ENCODE data around the gene DIRAS2. TPM values are rescaled to one million over a fixed set of nuclear protein-coding genes. Genes with fewer than 3 reads are reported as not detected.

DIRAS2 gene
- total and polyA plus RNA-seq, 8 donors: 0.05 to 0.79 (median 0.57) TPM; not detected in 1

DNA sequence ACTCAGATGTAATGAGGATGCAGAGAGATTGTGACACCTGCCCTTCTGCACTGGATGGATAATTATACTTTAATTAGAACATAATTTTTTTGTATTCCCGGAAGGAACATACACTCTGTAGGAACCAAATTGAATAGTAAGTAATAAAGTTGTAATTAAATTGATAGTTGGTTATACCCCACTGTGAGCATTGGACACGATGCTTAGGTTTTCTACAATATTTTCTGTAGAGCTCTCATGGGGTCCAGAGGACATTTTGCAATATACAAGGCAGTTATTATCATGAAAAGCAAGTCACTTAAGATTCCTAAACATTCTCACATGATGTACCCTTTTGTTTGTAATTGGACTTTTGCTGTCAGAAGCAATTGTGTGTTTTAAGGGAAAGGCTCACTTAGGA is 63.4 kb downstream of the DIRAS2 start:
- no peak overlapping the region for H3K27ac ChIP-seq
- intact Hi-C loops (cut with DNase I): no loop called here
- H3K9me3 ChIP-seq: no peaks in the 10 kb centered on the region
- H3K27me3 ChIP-seq: peaks cover 0 to 5% of the 10 kb centered on the region in 2 donors
- DNase-seq: no peak
- ATAC-seq: no peak
- H3K4me1 ChIP-seq: no peaks in the 10 kb centered on the region
- no peak overlapping the region for H3K4me3 ChIP-seq
- H3K36me3 ChIP-seq: no peaks in the 10 kb centered on the region
- TF ChIP-seq, protein P1, sequence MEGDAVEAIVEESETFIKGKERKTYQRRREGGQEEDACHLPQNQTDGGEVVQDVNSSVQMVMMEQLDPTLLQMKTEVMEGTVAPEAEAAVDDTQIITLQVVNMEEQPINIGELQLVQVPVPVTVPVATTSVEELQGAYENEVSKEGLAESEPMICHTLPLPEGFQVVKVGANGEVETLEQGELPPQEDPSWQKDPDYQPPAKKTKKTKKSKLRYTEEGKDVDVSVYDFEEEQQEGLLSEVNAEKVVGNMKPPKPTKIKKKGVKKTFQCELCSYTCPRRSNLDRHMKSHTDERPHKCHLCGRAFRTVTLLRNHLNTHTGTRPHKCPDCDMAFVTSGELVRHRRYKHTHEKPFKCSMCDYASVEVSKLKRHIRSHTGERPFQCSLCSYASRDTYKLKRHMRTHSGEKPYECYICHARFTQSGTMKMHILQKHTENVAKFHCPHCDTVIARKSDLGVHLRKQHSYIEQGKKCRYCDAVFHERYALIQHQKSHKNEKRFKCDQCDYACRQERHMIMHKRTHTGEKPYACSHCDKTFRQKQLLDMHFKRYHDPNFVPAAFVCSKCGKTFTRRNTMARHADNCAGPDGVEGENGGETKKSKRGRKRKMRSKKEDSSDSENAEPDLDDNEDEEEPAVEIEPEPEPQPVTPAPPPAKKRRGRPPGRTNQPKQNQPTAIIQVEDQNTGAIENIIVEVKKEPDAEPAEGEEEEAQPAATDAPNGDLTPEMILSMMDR (IDR thresholded peaks at IDR 0.05): no peak

DNA sequence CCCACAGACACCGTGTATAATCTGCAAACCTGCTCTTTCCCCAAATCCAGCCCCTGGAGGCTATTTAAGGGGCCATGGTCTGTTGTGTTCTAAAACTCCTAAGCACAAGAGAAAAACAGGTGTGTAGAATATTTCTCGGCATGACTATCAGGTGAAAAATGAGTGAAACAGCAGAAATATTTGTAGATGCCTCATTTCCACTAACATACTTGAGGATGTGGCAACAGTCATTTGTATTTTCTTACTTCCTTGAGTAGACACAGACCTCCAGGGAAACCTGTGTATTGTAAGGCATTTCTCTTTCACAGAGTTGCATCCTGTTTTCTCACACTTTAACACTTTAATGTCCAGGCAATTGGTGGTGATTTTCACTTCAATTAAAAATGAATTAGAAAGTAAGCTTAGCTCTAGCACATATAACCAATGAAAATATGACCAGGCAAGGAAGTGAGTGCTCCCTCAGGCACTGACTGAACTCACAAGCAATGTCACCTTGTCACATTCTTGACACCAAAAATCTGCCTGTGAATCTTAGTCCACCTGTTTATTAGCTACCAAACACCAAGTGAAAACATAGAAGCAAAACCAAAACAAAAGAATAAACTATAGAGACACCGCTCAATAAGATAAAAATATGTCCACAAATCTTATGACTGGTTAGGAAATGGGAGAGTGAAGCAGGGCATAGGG is 64.4 kb downstream of the DIRAS2 start:
- Histone ChIP-seq H3K27me3 (peaks cover 0 to 5% of the 10 kb centered on the region in 2 donors), H3K4me1 (no peaks in the 10 kb centered on the region), H3K9me3 (no peaks in the 10 kb centered on the region), H3K36me3 (no peaks in the 10 kb centered on the region), H3K27ac (no peak overlapping the region), H3K4me3 (no peak overlapping the region)
- no peak for DNase-seq
- intact Hi-C loops (cut with DNase I): no loop called here
- TF ChIP-seq, protein P1 (IDR thresholded peaks at IDR 0.05): no peak
- no peak for ATAC-seq

DNA sequence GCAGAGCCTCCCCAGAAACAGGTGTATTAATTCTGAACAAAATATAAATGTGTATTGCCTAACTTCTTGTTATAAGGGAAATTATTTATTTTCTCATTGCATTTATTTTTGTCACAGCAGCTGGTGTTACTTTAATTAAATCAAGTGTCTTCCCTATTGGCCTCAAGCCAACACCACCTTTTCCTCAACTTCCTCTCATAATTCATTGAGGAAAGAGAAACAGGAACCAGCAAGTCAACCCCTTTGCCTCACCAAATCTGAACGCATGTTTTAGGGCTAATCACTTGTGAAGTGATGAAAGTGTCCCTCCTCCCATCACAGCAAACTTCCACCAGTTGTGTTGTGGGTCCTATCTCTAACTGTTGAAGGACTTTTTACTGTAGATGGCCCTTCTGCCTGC is 73.1 kb downstream of the DIRAS2 start:
- no peaks in the 10 kb centered on the region for H3K27me3 ChIP-seq
- no peak overlapping the region for H3K27ac ChIP-seq
- ATAC-seq (no peak), DNase-seq (no peak)
- no peaks in the 10 kb centered on the region for H3K4me1 ChIP-seq
- no peaks in the 10 kb centered on the region for H3K9me3 ChIP-seq
- no peak overlapping the region for H3K4me3 ChIP-seq
- TF ChIP-seq, protein P1 (IDR thresholded peaks at IDR 0.05): no peak
- H3K36me3 ChIP-seq: no peaks in the 10 kb centered on the region
- intact Hi-C loops (cut with DNase I): no loop called here

DNA sequence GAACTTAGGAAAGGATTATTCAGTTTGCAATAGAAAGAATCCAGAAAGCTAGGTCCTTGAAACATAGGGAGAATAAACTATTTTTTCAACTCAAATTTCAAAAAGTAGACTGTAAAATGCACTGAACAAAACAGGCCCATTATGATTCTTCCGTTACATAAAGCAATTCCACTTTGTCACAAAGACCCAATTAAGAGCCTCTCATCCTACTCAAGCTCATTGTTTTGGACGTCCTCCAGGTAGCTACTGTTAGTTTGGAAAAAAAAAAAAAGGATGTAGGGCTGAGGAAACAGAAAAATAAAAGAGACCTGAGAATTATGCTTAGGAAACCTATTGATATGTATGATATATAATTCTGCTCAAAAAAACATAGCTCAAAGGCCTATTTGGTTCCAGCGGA is 74.0 kb downstream of the DIRAS2 start:
- Histone ChIP-seq H3K4me1 (no peaks in the 10 kb centered on the region), H3K36me3 (no peaks in the 10 kb centered on the region), H3K27ac (no peak overlapping the region), H3K9me3 (no peaks in the 10 kb centered on the region), H3K4me3 (no peak overlapping the region), H3K27me3 (no peaks in the 10 kb centered on the region)
- intact Hi-C loops (cut with DNase I): no loop called here
- ATAC-seq: peak; percentile 60
- no peak for DNase-seq
- TF ChIP-seq, protein P1 (IDR thresholded peaks at IDR 0.05): no peak

DNA sequence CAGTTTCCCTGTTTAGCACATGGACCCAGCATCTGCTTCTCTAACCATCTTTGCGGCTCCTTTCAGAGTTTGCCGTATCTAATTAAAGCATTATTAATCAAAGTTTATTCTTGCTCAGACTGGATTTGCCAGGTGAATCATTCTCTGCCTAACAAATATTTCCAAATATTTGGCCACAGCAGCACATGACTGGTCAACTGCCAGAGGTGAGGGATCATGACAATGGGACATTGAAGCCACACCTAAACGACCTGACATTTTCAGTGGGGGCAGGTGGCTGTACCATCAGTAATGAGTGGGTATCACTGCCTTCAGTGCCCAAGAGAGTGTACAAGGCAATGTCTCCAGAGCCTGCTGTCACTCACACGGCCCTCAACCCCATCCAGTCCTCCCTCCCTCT is 80.4 kb downstream of the DIRAS2 start:
- no peaks in the 10 kb centered on the region for H3K36me3 ChIP-seq
- no peak overlapping the region for H3K27ac ChIP-seq
- H3K4me1 ChIP-seq: no peaks in the 10 kb centered on the region
- intact Hi-C loops (cut with DNase I): no loop called here
- no peaks in the 10 kb centered on the region for H3K27me3 ChIP-seq
- H3K9me3 ChIP-seq: no peaks in the 10 kb centered on the region
- no peak overlapping the region for H3K4me3 ChIP-seq
- DNase-seq: no peak
- no peak for ATAC-seq
- TF ChIP-seq, protein P1 (IDR thresholded peaks at IDR 0.05): no peak

Other genes starting within 250 kb of the DIRAS2 start
- 10 to 100 TPM; 49.7 to 91.8 TPM for gene SYK, start 159.0 kb upstream of the DIRAS2 start, total RNA-seq
- 10 to 100 TPM; 16.0 to 20.6 (median 18.7) TPM for gene SYK, start 159.0 kb upstream of the DIRAS2 start, polyA plus RNA-seq (ENCODE audit: insufficient read length in 6 of 6)

Data from left lung (tissue), 10 donors.